HL-60 (cell line): ENCODE measurements around the gene GCK.

Source experiments
- DNase-seq, 2 experiments: peaks; one replicate each; pipeline ENCODE4 v3.0.0-alpha.2; 2010 to 2020; ENCODE audit warnings: low read depth in 1 of 2, low spot score in 1 of 2
- H3K27ac ChIP-seq: fragments of 250-450 bp; sonication (Bioruptor Pico); replicated peaks from 2 replicates; pipeline ENCODE4 v1.5.1; 2020; ENCODE audit warnings: mild to moderate bottlenecking, moderate library complexity
- H3K27me3 ChIP-seq: fragments of 250-450 bp; sonication (Bioruptor Pico); 2 replicates; pipeline ENCODE4 v1.5.1; 2021; ENCODE audit warnings: mild to moderate bottlenecking, moderate library complexity; ENCODE audit not compliant: insufficient read depth, poor library complexity, severe bottlenecking
- H3K4me3 ChIP-seq: replicated peaks from 2 replicates; pipeline ENCODE4 v1.5.1; 2011; ENCODE audit warnings: mild to moderate bottlenecking, control low read depth, low read length; ENCODE audit not compliant: insufficient read depth
- CTCF ChIP-seq: IDR thresholded peaks from one replicate; pipeline ENCODE4 v1.5.1; 2011; ENCODE audit warnings: low read length, control low read depth, inconsistent platforms; ENCODE audit not compliant: insufficient read depth
- GABPA ChIP-seq: IDR thresholded peaks from 2 replicates; pipeline ENCODE4 v1.6.1; 2012; ENCODE audit warnings: low read depth
- POLR2AphosphoS5 ChIP-seq: IDR thresholded peaks from 2 replicates; pipeline ENCODE4 v1.6.1; 2012; ENCODE audit warnings: low read depth
- REST ChIP-seq: IDR thresholded peaks from 2 replicates; pipeline ENCODE4 v1.6.1; 2012; ENCODE audit warnings: low read depth; ENCODE audit not compliant: insufficient replicate concordance
- SPI1 ChIP-seq: IDR thresholded peaks from 2 replicates; pipeline ENCODE4 v1.6.1; 2012; ENCODE audit warnings: low read depth, mild to moderate bottlenecking, borderline replicate concordance

GCK gene

GRCh38 chr7:44232901-44233715 lies 43.9 kb upstream of the GCK start:
- Histone ChIP-seq H3K27me3 (no peaks in the 10 kb centered on the region), H3K4me3 (no peak overlapping the region), H3K27ac (no peak overlapping the region)
- DNase-seq, result no peak
- no peak for TF ChIP-seq POLR2AphosphoS5
- no peak for TF ChIP-seq SPI1
- TF ChIP-seq REST, result no peak
- no peak for TF ChIP-seq GABPA
- no peak for TF ChIP-seq CTCF

GRCh38 chr7:44232396-44232795 lies 43.2 kb upstream of the GCK start:
- no peak overlapping the region for H3K4me3 ChIP-seq
- H3K27ac ChIP-seq, result no peak overlapping the region
- H3K27me3 ChIP-seq, result no peaks in the 10 kb centered on the region
- no peak for DNase-seq
- TF ChIP-seq SPI1 (no peak), POLR2AphosphoS5 (no peak), CTCF (no peak), REST (no peak), GABPA (no peak)

GRCh38 chr7:44231088-44231487 lies 41.8 kb upstream of the GCK start:
- DNase-seq, result no peak

More at GRCh38 chr7:44231088-44231487, 41.8 kb upstream of the GCK start:
- no peak for TF ChIP-seq REST
- TF ChIP-seq CTCF, result no peak
- TF ChIP-seq POLR2AphosphoS5, result no peak
- no peak for TF ChIP-seq SPI1
- Histone ChIP-seq H3K27ac (no peak overlapping the region), H3K27me3 (no peaks in the 10 kb centered on the region), H3K4me3 (no peak overlapping the region)
